ENCODE data around the gene PIP5K1B. TPM values are rescaled to one million over a fixed set of nuclear protein-coding genes. Genes with fewer than 3 reads are reported as not detected.

The PIP5K1B gene
- total and polyA plus RNA-seq, 2 experiments from 2014 or later: 3.7 to 10.2 TPM

GRCh38 chr9:68940573-68940972 is 235.5 kb downstream of the PIP5K1B start:
- Histone ChIP-seq H3K36me3 (replicated peaks; ENCODE audit: insufficient read depth, low read depth) (no peaks in the 10 kb centered on the region), H3K27ac (no peak overlapping the region), H3K9me3 (ENCODE audit: low read depth) (no peaks in the 10 kb centered on the region), H3K79me2 (no peaks in the 10 kb centered on the region), H2AFZ (no peak overlapping the region), H3K4me3 (no peak overlapping the region), H3K4me2 (no peak overlapping the region), H3K27me3 (no peaks in the 10 kb centered on the region), H3K4me1 (ENCODE audit: insufficient read depth) (no peaks in the 10 kb centered on the region), H3K9me2 (replicated peaks; ENCODE audit: insufficient read depth) (no peaks in the 10 kb centered on the region), H4K20me1 (ENCODE audit: insufficient read depth, poor library complexity, severe bottlenecking) (no peaks in the 10 kb centered on the region)
- WGBS (ENCODE audit: low lambda C conversion rate, missing lambda C conversion rate): 90% methylated on average over 6 of the region's 6 CpGs
- TF ChIP-seq EZH2 (IDR thresholded peaks at IDR 0.05; ENCODE audit: borderline replicate concordance) (no peak), CTCF (IDR thresholded peaks at IDR 0.05; ENCODE audit: poor library complexity) (no peak), EZH2phosphoT487 (IDR thresholded peaks at IDR 0.05; ENCODE audit: low read depth, severe bottlenecking, unreplicated experiment) (no peak)
- DNase-seq (ENCODE audit: low spot score): no peak

- WGBS (ENCODE audit: low lambda C conversion rate, missing lambda C conversion rate): 89% methylated on average over 7 of the region's 7 CpGs
- no peak for DNase-seq (ENCODE audit: low spot score)
Measured at GRCh38 chr9:68941780-68942459, 236.9 kb downstream of the PIP5K1B start.

GRCh38 chr9:68942790-68943189 is 237.8 kb downstream of the PIP5K1B start:
- no peaks in the 10 kb centered on the region for H3K9me3 ChIP-seq (ENCODE audit: low read depth)
- DNase-seq (ENCODE audit: low spot score): no peak
- WGBS (ENCODE audit: low lambda C conversion rate, missing lambda C conversion rate): 88% methylated on average over 3 of the region's 3 CpGs

More at GRCh38 chr9:68941780-68942459, 236.9 kb downstream of the PIP5K1B start:
- Histone ChIP-seq H3K4me2 (no peak overlapping the region), H4K20me1 (ENCODE audit: insufficient read depth, poor library complexity, severe bottlenecking) (no peaks in the 10 kb centered on the region), H3K27me3 (no peaks in the 10 kb centered on the region), H3K79me2 (no peaks in the 10 kb centered on the region), H3K9me3 (ENCODE audit: low read depth) (no peaks in the 10 kb centered on the region), H3K36me3 (replicated peaks; ENCODE audit: insufficient read depth, low read depth) (no peaks in the 10 kb centered on the region), H3K4me1 (ENCODE audit: insufficient read depth) (no peaks in the 10 kb centered on the region), H3K27ac (no peak overlapping the region), H3K9me2 (replicated peaks; ENCODE audit: insufficient read depth) (no peaks in the 10 kb centered on the region), H3K4me3 (no peak overlapping the region), H2AFZ (no peak overlapping the region)
- TF ChIP-seq EZH2phosphoT487 (IDR thresholded peaks at IDR 0.05; ENCODE audit: low read depth, severe bottlenecking, unreplicated experiment) (no peak), EZH2 (IDR thresholded peaks at IDR 0.05; ENCODE audit: borderline replicate concordance) (no peak), CTCF (IDR thresholded peaks at IDR 0.05; ENCODE audit: poor library complexity) (no peak)

More at GRCh38 chr9:68942790-68943189, 237.8 kb downstream of the PIP5K1B start:
- no peak for TF ChIP-seq EZH2phosphoT487 (IDR thresholded peaks at IDR 0.05; ENCODE audit: low read depth, severe bottlenecking, unreplicated experiment)
- no peak for TF ChIP-seq CTCF (IDR thresholded peaks at IDR 0.05; ENCODE audit: poor library complexity)
- TF ChIP-seq EZH2 (IDR thresholded peaks at IDR 0.05; ENCODE audit: borderline replicate concordance): no peak
- H3K27ac ChIP-seq: no peak overlapping the region
- no peaks in the 10 kb centered on the region for H3K79me2 ChIP-seq
- H3K36me3 ChIP-seq (replicated peaks; ENCODE audit: insufficient read depth, low read depth): no peaks in the 10 kb centered on the region
- H3K9me2 ChIP-seq (replicated peaks; ENCODE audit: insufficient read depth): no peaks in the 10 kb centered on the region
- H3K27me3 ChIP-seq: no peaks in the 10 kb centered on the region
- H4K20me1 ChIP-seq (ENCODE audit: insufficient read depth, poor library complexity, severe bottlenecking): no peaks in the 10 kb centered on the region
- no peak overlapping the region for H3K4me2 ChIP-seq
- H3K4me3 ChIP-seq: no peak overlapping the region
- no peak overlapping the region for H2AFZ ChIP-seq
- no peaks in the 10 kb centered on the region for H3K4me1 ChIP-seq (ENCODE audit: insufficient read depth)

Measured in hepatocyte (in vitro differentiated cells).